CD4-positive, alpha-beta T cell treated with Interleukin-15 for 4 hours (primary cell): Measurements from ENCODE around the gene ANGPT4.

Experiments used
- DNase-seq: peaks from one replicate; pipeline ENCODE4 v3.0.0-alpha.2; 2020; ENCODE audit warnings: low spot score

ANGPT4 gene

DNA sequence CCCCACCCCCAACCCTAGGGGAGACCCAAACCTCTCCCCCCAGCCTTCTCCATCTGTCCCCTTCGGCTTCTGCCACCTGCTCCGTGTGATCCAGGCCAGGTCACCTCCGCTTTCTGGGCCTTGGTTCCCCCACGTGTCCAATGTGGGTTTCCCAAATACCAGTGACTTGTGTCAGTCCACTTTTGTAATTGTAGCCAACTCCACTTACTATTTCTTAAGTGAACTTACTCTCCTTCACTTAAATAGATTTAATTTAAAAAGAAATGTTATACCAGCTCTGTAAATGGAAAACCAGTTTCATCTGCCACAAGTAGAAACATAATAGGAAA, 92.6 kb downstream of the ANGPT4 start:
- no peak for DNase-seq

DNA sequence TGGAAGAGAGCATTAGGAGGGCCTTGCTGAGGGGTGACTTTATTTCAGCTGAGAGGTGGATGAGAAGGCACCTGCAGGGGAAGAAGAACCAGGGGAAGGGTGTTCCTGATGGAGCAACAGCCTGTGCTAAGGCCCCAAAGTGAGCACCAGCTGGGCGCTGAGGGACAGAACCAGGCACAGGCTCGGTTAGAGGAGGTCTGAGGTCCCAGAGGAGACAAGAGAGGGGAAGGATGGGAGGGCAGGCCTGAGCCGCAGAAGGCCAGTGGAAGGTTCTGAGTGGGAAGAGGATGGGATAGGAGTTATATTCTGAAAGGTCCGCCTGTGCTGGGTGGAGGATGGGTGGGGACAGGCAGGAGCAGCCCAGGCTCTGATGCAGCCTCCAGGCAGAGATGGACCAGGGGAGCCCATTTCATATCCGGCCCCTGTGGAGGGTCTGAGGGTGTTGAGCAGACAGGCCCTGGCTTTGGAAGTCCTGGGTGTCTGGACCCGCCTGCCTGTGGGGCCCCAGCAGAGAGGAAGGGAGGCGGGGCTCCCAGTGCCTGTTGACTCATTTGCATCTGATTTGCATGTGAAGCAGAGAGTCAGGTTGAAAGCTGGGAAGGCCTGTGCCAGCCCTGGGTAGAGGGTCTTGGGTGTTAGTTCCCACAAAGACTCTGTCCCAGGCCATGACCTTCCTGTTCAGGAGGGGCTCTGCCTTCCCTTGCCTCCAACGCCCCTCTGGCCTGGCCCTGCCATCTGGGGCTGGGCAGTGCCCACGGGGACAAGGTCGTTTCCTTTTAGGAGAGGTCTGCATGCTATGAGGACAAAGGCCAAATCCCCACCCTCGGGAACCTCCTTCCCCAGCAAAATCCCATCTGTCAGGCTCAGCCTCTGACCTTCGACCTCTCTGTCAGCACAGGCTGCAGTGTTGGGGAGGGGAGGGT, 93.2 kb downstream of the ANGPT4 start:
- DNase-seq: no peak

DNA sequence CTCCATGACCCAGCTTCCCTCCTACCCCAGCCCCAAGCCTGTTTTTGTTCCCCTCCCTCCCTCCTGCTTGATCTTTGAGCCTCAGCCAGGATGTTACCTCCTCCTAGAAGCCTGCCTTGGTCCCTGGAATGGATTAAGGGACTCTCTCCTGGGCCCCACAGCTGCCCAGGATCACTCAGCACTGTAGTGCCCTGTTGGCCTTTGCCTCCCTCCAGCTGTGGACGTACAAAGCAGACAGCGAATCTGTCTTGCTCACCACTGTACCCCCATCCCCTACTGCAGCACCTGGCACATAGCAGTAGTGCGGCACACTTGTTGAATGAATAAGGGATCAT, 94.4 kb downstream of the ANGPT4 start:
- no peak for DNase-seq

DNA sequence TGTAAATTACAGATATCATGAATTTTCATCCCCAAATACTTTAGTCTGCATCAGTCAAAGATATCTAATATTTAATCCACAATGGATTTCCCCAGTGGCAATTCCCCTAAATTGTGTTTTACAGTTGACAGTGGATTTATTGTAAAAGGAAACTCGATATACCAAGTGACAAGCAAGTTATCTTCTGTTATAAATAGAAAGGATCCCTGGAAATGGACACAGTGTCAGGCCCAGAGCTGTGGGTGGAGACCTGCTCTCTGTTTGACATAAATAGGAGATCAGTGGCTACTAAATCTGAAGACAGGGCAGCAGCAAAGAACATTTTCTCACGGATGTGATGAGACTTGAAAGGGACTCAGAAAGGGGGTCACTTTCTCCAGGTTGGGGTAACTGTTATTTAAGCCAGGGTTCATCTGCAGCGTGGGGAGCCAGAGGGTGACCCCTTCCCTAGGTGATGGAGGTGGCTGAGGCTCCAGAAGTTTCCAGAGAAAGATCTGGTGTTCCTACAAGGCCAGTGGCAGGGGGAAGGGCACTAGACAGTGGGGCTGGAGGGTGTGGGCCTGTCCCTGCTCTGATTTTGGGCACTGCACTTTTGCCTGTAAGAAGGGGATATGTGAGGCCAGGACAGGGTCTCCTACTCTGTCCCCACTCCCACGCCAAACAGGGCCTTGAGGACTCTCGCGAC, 94.9 kb downstream of the ANGPT4 start:
- DNase-seq: no peak

DNA sequence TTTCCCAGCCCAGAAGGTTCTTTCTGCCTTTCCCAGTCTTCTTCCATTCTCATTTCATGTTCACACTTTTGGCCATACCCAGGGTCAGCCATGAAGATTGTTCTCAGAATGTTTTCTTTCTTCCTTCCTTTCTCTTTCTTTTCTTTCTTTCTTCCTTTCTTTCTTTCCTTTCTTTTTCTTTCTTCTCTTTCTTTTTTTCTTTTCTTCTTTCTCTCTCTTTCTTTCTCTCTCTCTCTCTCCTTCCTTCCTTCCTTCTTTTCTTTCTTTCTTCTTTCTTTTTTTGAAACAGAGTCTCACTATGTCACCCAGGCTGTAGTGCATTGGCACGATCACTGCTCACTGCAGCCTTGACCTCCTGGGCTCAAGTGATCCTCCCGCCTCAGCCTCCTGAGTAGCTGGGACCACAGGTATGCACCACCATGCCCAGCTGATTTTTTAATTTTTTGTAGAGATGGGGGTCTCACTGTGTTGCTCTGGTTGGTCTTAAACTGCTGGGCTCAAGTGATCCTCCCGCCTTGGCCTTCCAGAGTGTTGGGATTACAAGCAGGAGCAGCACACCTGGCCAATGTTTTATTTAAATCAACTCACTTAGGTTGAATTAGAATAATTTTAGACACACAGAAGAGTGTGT, 95.7 kb downstream of the ANGPT4 start:
- no peak for DNase-seq
